ENCODE measurements around the gene AMFR. TPM values are rescaled to one million over a fixed set of nuclear protein-coding genes. Genes with fewer than 3 reads are reported as not detected.
A peak's percentile ranks its signal among the peaks of the same experiment; 100 is the strongest.

Gene AMFR
- total RNA-seq = 100 to 1,000 TPM; 110 to 130 (median 126) TPM

GRCh38 chr16:56425439-56425832 is at the start of gene AMFR:
Gene AMFR (minus strand): TSS chr16:56425545. CDS start chr16:56425327, 218 bp downstream.
- no CpG with 5 or more reads among the region's 57 CpGs for WGBS
- peaks cover 40% of the 10 kb centered on the region for H3K4me1 ChIP-seq
- peak within 1 kb of the TSS; percentile 93 for H3K27ac ChIP-seq
- no peaks in the 10 kb centered on the region for H3K27me3 ChIP-seq
- H3K9me3 ChIP-seq = no peaks in the 10 kb centered on the region
- TF ChIP-seq CTCF (IDR thresholded peaks at IDR 0.05) (peak; percentile 49 to 63), POLR2A (IDR thresholded peaks at IDR 0.05) (peak in 1 of 2 donors; percentile 10), POLR2AphosphoS5 (IDR thresholded peaks at IDR 0.05) (no peak)
- peak within 1 kb of the TSS; percentile 98 for H3K4me3 ChIP-seq
- peaks cover 2% of the 10 kb centered on the region for H3K36me3 ChIP-seq
- peak in 1 of 2 donors; percentile 76 for DNase-seq (ENCODE audit: low spot score in 2 of 2)

- H3K4me3 ChIP-seq = no peak overlapping the region
- H3K4me1 ChIP-seq = peaks cover 9% of the 10 kb centered on the region
- TF ChIP-seq POLR2A (IDR thresholded peaks at IDR 0.05) (no peak), EP300 (IDR thresholded peaks at IDR 0.05) (no peak), POLR2AphosphoS5 (IDR thresholded peaks at IDR 0.05) (no peak), CTCF (IDR thresholded peaks at IDR 0.05) (no peak)
- H3K9me3 ChIP-seq = no peaks in the 10 kb centered on the region
- no peak for DNase-seq (ENCODE audit: low spot score in 2 of 2)
- H3K36me3 ChIP-seq = peaks cover 94% of the 10 kb centered on the region
- H3K27me3 ChIP-seq = no peaks in the 10 kb centered on the region
- H3K27ac ChIP-seq = no peak overlapping the region
- WGBS = 90% methylated on average over 1 of the region's 1 CpG
Observed at GRCh38 chr16:56470666-56471065, 45.3 kb upstream of the AMFR start.

GRCh38 chr16:56470232-56470631 is 44.9 kb upstream of the AMFR start:
- 55% methylated on average over 3 of the region's 3 CpGs for WGBS
- Histone ChIP-seq H3K4me3 (no peak overlapping the region), H3K27me3 (no peaks in the 10 kb centered on the region), H3K36me3 (peaks cover 91% of the 10 kb centered on the region), H3K9me3 (no peaks in the 10 kb centered on the region), H3K27ac (no peak overlapping the region), H3K4me1 (peaks cover 9% of the 10 kb centered on the region)
- TF ChIP-seq POLR2AphosphoS5 (IDR thresholded peaks at IDR 0.05) = no peak
- no peak for TF ChIP-seq POLR2A (IDR thresholded peaks at IDR 0.05)
- TF ChIP-seq EP300 (IDR thresholded peaks at IDR 0.05) = no peak
- TF ChIP-seq CTCF (IDR thresholded peaks at IDR 0.05) = no peak
- DNase-seq (ENCODE audit: low spot score in 2 of 2) = no peak

- WGBS = 81% methylated on average over 7 of the region's 7 CpGs
- Histone ChIP-seq H3K4me3 (no peak overlapping the region), H3K27me3 (no peaks in the 10 kb centered on the region), H3K4me1 (peaks cover 9% of the 10 kb centered on the region), H3K9me3 (no peaks in the 10 kb centered on the region), H3K36me3 (peaks cover 91% of the 10 kb centered on the region), H3K27ac (no peak overlapping the region)
- no peak for TF ChIP-seq EP300 (IDR thresholded peaks at IDR 0.05)
- no peak for TF ChIP-seq POLR2A (IDR thresholded peaks at IDR 0.05)
- TF ChIP-seq POLR2AphosphoS5 (IDR thresholded peaks at IDR 0.05) = no peak
- no peak for TF ChIP-seq CTCF (IDR thresholded peaks at IDR 0.05)
- no peak for DNase-seq (ENCODE audit: low spot score in 2 of 2)
Observed at GRCh38 chr16:56469748-56470147, 44.4 kb upstream of the AMFR start.

- DNase-seq (ENCODE audit: low spot score in 2 of 2) = no peak
- Histone ChIP-seq H3K27ac (no peak overlapping the region), H3K4me1 (peaks cover 9% of the 10 kb centered on the region), H3K36me3 (peaks cover 94% of the 10 kb centered on the region), H3K4me3 (no peak overlapping the region), H3K9me3 (no peaks in the 10 kb centered on the region), H3K27me3 (no peaks in the 10 kb centered on the region)
- TF ChIP-seq EP300 (IDR thresholded peaks at IDR 0.05) (no peak), CTCF (IDR thresholded peaks at IDR 0.05) (no peak), POLR2AphosphoS5 (IDR thresholded peaks at IDR 0.05) (no peak), POLR2A (IDR thresholded peaks at IDR 0.05) (no peak)
Observed at GRCh38 chr16:56468800-56469199, 43.5 kb upstream of the AMFR start.

Data from suprapubic skin (tissue), 4 donors.